8988T (cell line): ENCODE data around the gene CXorf38.
"Not testable (repeated sequence)": the region's sequence is repeated elsewhere in the genome, so short reads cannot be mapped to it uniquely, and the experiment has no call there.

ENCODE experiments used
- DNase-seq: peaks from one replicate; pipeline ENCODE4 v3.0.0; 2011

The CXorf38 gene

DNA sequence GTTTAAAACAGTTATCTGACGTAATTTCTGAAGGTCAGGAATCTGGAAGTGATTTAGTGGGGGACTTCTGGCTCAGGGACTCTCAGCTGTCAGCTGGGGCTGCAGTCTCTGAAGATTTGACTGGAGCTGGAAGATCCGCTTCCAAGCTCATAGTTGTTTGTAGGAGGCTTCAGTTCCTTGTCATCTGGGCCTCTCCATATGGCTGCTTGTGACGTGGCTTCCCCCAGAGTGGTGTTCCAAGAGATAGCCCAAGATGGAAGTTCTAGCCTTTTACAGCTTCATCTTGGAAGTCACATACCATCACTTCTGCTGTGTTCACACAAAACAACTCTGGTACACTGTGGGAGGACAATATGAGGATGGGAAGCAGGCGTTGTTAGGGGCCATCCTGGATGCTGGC is 22.1 kb downstream of the CXorf38 start:
- DNase-seq, result no peak

GRCh38 chrX:40623665-40624064 is 23.7 kb downstream of the CXorf38 start:
- no peak for DNase-seq

- DNase-seq, result no peak
Observed at GRCh38 chrX:40623139-40623536, 24.2 kb downstream of the CXorf38 start, which contains the start of gene MPC1L. TSS of gene MPC1L (plus strand) at chrX:40623428. CDS start at chrX:40623566, 138 bp downstream.

DNA sequence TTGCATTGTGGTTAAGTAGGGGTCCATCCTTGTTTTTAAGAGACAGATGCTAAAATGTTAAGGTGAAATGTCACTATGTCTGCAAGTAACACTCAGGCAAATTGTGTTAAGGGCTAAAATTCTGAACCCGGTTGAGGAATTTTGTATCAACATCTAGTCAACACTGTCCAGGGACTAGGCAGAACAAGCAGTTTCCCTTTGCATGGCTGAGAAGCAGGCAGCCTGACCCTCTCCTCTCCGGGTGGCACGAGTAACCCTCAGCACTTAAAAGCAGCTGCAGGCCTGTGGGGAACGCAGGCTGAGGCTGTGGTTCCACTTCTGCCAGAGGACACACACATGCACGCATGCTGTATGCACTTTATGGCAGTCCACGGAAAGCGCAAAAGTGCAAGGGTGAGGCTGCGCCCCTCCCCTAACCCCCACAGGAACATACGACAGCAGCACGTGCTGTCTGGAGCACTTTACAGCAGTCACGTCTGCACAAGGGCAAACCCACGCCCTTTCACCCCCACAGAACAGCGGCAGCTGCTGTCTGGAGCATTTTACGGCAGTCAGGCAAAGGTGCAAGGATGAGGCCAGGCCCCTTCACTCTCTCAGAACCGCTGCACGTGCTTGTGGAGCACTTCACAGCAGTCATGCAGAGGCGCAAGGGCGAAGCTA is 24.8 kb downstream of the CXorf38 start:
- no peak for DNase-seq

DNA sequence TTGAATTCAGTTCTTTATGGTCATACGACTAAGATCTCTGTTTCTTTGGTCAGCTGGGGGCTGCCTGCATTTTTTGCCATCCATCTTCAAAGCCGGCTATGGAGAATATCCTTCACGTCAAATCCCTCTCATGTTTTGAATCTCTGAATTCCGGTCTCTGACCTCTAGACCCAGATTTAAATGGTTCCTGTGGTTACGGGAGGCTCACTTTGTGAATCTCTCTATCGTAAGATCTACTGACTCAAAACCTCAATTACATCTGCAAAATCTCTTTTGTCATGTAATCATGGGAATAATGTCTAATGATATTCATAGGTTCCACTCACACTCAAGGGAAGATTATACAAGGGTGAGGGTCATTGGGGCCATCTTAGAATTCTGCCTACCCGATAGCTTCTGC is 29.8 kb downstream of the CXorf38 start:
- no peak for DNase-seq

GRCh38 chrX:40615976-40616375 is 31.4 kb downstream of the CXorf38 start:
- DNase-seq, result no peak

DNA sequence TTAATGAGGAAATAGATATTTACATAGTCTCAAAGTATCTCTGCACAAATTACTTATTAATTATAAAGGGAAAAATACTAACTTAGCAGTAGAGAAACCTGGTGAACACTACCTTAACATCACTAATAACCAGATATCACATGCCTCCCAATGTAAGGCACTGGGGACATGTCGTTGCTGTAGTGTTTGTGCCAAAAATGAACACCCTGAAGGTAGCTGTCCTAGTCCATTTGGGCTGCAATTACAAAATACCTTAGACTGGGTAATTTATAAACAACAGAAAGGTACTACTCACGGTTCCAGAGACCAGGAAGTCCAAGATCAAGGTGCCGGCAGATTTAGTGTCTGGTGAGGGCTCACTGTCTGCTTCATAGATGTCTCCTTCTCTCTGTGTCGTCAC is 34.9 kb downstream of the CXorf38 start:
- no peak for DNase-seq

- DNase-seq, result no peak
Observed at GRCh38 chrX:40607381-40607780, 40.0 kb downstream of the CXorf38 start.

GRCh38 chrX:40603446-40603845 is 43.9 kb downstream of the CXorf38 start:
- DNase-seq, result no peak

DNA sequence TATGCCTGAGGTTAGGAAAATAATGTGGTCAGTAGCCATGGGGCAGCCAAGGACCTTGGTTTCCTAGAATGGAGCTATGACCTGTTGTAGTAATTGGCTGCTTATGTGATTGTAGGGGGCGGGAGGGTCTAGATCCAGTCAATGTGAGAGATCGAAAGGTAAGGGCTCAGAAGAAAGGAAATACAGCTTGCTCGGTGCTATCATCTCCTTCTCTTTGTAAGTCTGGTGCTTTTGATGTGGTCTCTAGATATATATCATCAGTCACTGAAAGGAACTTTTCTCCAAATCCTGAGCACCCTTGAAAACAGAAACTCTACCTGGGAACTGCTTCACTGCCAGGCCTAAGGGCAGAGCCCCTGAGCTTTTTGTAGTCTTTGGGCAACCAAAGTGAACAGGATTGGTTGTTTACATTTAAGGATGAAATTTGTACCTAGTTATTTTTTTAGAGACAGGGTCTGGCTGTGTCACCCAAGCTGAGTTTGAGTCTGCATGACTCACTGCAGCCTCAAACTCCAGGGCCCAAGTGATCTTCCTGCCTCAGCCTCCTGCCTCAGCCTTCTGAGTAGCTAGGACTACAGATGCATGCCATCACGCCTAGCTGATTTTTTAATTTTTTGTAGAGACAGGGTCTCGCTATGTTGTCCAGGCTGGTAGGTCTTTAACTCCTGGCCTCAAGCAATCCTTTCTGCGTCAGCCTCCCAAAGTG is 57.6 kb downstream of the CXorf38 start:
- not testable (repeated sequence) for DNase-seq

DNA sequence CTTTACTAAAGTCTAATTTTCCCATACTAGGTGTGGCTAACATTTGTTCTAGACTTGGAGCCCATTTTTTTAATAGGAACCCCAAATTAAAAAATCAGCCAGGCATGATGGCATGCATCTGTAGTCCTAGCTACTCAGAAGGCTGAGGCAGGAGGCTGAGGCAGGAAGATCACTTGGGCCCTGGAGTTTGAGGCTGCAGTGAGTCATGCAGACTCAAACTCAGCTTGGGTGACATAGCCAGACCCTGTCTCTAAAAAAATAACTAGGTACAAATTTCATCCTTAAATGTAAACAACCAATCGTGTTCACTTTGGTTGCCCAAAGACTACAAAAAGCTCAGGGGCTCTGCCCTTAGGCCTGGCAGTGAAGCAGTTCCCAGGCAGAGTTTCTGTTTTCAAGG is 59.7 kb downstream of the CXorf38 start:
- not testable (repeated sequence) for DNase-seq

DNA sequence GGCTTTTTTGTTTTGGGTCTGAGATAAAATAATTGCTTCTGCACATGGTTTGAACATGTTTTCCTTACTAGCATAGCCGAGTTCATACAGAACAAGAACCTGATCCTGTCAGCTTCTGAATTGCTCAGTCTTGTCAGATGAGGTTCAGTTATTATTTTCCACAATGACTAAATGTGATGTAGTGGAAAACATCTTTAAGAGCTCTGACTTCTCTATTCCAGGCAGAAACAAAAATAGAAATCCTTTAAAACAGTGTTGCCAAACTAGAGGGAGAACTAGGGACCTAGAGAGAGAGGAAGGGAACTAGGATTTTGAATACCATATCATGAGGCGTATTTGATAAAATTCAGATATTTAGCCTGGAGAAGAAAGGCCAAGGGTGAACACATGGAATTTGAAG is 64.5 kb downstream of the CXorf38 start:
- DNase-seq, result no peak

DNA sequence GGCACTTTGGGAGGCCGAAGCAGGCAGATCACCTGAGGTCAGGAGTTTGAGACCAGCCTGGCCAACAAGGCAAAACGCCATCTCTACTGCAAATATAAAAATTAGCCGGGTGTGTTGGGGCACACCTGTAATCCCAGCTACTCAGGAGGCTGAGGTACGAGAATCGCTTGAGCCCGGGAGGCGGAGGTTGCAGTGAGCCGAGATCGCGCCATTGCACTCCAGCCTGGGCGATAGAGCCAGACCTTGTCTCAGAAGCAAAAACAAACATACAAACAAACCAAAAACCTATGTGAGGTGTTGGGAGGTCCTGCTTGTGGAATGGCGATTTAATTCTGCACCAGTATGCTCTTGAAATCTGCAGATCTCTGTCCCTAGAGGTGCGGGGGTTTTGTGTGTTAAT is 65.2 kb downstream of the CXorf38 start:
- DNase-seq, result not testable (repeated sequence)

GRCh38 chrX:40581336-40581920 is 65.9 kb downstream of the CXorf38 start:
- DNase-seq, result no peak

DNA sequence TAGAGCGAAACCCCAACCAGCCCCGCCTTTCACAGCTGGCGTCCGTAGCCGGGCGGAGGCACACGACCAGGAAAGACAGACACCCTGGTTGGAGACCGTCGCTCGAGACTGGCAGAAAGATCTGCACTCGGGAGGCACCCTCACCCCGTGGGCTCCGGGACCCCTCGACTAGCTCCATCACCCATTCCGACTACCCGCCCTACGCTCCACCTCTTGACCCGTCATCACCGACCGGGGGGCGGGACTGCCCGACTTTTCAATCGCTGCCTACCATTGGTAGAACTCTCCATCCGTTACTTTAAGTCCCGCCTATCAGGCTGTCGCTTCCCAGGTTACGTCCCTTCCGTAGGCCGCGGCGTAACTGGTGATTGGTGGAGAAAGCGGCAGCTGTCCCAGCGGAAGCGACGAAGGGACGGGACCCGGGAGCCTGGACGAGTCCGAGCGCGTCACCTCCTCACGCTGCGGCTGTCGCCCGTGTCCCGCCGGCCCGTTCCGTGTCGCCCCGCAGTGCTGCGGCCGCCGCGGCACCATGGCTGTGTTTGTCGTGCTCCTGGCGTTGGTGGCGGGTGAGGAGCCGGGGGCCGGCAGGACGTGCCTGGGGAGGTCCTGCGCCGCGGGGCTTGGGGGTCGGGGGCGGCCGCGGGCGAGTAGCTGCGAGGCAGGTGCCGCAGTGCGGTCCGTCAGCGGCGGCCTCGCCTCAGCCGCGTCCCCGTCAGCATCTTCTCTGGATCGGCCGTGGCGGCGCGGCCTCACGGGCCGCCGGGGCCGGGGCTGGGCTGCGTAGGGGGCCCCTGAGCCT is 66.6 kb downstream of the CXorf38 start, which contains the start of gene ATP6AP2:
ATP6AP2 (plus strand) TSS at position 434 of the 799 bp plus-strand sequence; CDS start at position 530, 96 bp downstream.
- DNase-seq, result peak; percentile 57

GRCh38 chrX:40579900-40580536 is 67.3 kb downstream of the CXorf38 start:
- DNase-seq, result no peak

GRCh38 chrX:40579141-40579540 is 68.2 kb downstream of the CXorf38 start:
- DNase-seq, result no peak

DNA sequence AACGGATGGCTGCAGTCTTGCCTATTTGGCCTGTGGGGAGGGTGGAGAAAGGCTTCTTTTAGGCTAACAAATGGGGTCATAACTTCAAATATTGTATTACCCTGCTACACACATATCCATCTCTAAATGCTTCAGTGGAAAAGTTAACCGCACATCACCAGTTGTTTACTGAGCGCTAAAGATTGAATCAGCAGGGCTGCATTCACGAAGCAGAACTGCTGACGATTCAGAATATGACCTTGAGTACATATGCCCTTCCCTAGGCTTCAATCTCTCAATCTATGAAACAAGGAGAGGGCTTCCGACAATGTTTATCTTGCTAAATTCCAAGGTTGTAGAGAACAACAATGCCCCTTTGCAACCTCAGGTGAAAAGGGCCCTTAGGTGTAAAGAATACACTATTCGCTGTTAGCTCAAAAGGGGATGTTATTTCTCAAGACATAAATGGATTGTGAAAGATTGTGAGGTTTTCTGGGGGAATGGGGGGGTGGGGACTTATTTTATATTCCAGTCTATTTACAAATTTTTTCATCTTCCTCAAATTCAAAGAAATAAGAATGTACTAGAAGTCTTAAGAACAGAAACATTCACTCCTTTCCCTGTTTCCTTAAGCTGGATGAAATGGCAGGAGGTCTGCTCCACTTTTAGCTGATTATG is 69.2 kb downstream of the CXorf38 start:
- DNase-seq, result no peak
